Measurements from ENCODE around the gene LYZ.

DNA sequence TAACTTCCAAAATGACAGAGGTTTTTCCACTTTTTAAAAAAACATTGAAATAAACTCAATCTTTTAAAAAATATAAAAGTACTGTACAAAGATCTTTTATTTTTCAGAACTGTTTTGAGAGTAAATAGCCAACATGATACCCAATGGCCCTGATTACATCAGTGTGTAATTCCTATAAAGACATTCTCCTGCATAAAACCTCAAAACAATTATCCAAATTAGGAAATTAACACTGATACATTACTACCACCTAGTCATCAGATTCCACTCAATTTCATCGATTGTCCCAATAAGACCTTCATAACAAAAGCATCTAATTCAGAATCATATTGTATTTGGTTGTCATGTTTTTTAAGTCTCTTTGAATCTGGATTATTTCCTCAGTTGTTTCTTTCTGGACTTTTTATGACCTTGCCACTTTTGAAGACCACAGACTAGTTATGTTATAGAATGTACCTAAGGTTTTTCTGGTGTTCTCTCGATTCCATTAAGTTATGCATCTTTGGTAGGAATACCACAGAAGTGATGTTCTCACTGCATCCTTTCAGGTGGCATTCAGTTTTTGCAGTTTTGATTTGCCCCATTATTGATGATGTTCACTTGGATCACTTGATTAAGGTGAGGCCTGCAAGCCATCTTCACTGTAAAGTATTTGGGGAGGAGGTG lies 7.3 kb downstream of the LYZ start:
- TF ChIP-seq, protein P1, sequence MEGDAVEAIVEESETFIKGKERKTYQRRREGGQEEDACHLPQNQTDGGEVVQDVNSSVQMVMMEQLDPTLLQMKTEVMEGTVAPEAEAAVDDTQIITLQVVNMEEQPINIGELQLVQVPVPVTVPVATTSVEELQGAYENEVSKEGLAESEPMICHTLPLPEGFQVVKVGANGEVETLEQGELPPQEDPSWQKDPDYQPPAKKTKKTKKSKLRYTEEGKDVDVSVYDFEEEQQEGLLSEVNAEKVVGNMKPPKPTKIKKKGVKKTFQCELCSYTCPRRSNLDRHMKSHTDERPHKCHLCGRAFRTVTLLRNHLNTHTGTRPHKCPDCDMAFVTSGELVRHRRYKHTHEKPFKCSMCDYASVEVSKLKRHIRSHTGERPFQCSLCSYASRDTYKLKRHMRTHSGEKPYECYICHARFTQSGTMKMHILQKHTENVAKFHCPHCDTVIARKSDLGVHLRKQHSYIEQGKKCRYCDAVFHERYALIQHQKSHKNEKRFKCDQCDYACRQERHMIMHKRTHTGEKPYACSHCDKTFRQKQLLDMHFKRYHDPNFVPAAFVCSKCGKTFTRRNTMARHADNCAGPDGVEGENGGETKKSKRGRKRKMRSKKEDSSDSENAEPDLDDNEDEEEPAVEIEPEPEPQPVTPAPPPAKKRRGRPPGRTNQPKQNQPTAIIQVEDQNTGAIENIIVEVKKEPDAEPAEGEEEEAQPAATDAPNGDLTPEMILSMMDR (IDR thresholded peaks at IDR 0.05; ENCODE audit: extremely low read depth in 1 of 2, insufficient read depth in 1 of 2, low read depth in 1 of 2, low read length in 2 of 2), result no peak
- no peak for TF ChIP-seq POLR2A (IDR thresholded peaks at IDR 0.05; ENCODE audit: low read depth, low read length)
